Mesenchymal stem cell (in vitro differentiated cells and primary cell): ENCODE data around the gene SEC14L2.
A peak's percentile ranks its signal among the peaks of the same experiment; 100 is the strongest.

ENCODE experiments used
- DNase-seq: peaks from one replicate; pipeline ENCODE4 v3.0.0-alpha.2; 2013
- H2AFZ ChIP-seq: one replicate; pipeline ENCODE4 v1.6.1; 2013; ENCODE audit warnings: low read depth, mild to moderate bottlenecking, control low read depth, inconsistent platforms, low read length, moderate library complexity
- H2AK5ac ChIP-seq: 2 replicates; pipeline ENCODE4 v1.6.1; 2013; ENCODE audit warnings: low read length, moderate library complexity, mild to moderate bottlenecking, inconsistent platforms; ENCODE audit not compliant: severe bottlenecking
- H2BK120ac ChIP-seq: one replicate; pipeline ENCODE4 v1.6.1; 2013; ENCODE audit warnings: low read depth, mild to moderate bottlenecking, inconsistent platforms, low read length, moderate library complexity
- H2BK12ac ChIP-seq, 2 experiments: one replicate each; pipeline ENCODE4 v1.6.1; 2013; ENCODE audit warnings: inconsistent platforms in 2 of 2, low read length in 2 of 2, mild to moderate bottlenecking in 2 of 2, moderate library complexity in 2 of 2, control low read depth in 1 of 2
- H2BK15ac ChIP-seq: one replicate; pipeline ENCODE4 v1.6.1; 2013; ENCODE audit warnings: mild to moderate bottlenecking, low read depth, inconsistent platforms; ENCODE audit not compliant: poor library complexity, severe bottlenecking
- H2BK5ac ChIP-seq: 2 replicates; pipeline ENCODE4 v1.6.1; 2013; ENCODE audit warnings: low read depth, mild to moderate bottlenecking, low read length, control low read depth, inconsistent platforms; ENCODE audit not compliant: poor library complexity, severe bottlenecking
- H3K14ac ChIP-seq, 2 experiments: one replicate each; pipeline ENCODE4 v1.6.1; 2013; ENCODE audit warnings: inconsistent platforms in 2 of 2, low read length in 2 of 2, control low read depth in 1 of 2, mild to moderate bottlenecking in 1 of 2, moderate library complexity in 1 of 2
- H3K18ac ChIP-seq, 2 experiments: one replicate each; pipeline ENCODE4 v1.6.1; 2013; ENCODE audit warnings: inconsistent platforms in 2 of 2, low read length in 2 of 2, control low read depth in 1 of 2, low read depth in 1 of 2, mild to moderate bottlenecking in 1 of 2
- H3K23ac ChIP-seq, 2 experiments: one replicate each; pipeline ENCODE4 v1.6.1; 2013; ENCODE audit warnings: inconsistent platforms in 2 of 2, low read length in 2 of 2, mild to moderate bottlenecking in 2 of 2, moderate library complexity in 2 of 2, control low read depth in 1 of 2
- H3K27ac ChIP-seq: 2 replicates; pipeline ENCODE4 v1.5.1; 2013; ENCODE audit warnings: mild to moderate bottlenecking, moderate library complexity, low read length, control low read depth, inconsistent platforms; ENCODE audit not compliant: poor library complexity, severe bottlenecking
- H3K27me3 ChIP-seq, 2 experiments: 2 replicates each; pipeline versions ENCODE4 v1.6.1 to v1.7.0; 2013; ENCODE audit warnings: low read length in 2 of 2, mild to moderate bottlenecking in 2 of 2, moderate library complexity in 2 of 2, control low read depth in 1 of 2, inconsistent platforms in 1 of 2; ENCODE audit not compliant: control insufficient read depth in 1 of 2, insufficient read depth in 1 of 2
- H3K36me3 ChIP-seq, 2 experiments: 2 replicates each; pipeline versions ENCODE4 v1.6.1 to v1.7.0; 2013; ENCODE audit warnings: low read length in 2 of 2, control low read depth in 1 of 2, inconsistent platforms in 1 of 2, low read depth in 1 of 2, mild to moderate bottlenecking in 1 of 2; ENCODE audit not compliant: insufficient read depth in 2 of 2, control insufficient read depth in 1 of 2
- H3K4ac ChIP-seq, 2 experiments: one replicate each; pipeline ENCODE4 v1.6.1; 2013; ENCODE audit warnings: inconsistent platforms in 2 of 2, low read length in 2 of 2, mild to moderate bottlenecking in 2 of 2, moderate library complexity in 2 of 2, control low read depth in 1 of 2, low read depth in 1 of 2
- H3K4me1 ChIP-seq: 2 replicates; pipeline ENCODE4 v1.6.1; 2013; ENCODE audit warnings: low read depth, low read length, control low read depth; ENCODE audit not compliant: control insufficient read depth, insufficient read depth
- H3K4me2 ChIP-seq: 2 replicates; pipeline ENCODE4 v1.6.1; 2013; ENCODE audit warnings: low read length, mild to moderate bottlenecking, inconsistent platforms; ENCODE audit not compliant: poor library complexity, severe bottlenecking
- H3K4me3 ChIP-seq, 2 experiments: 2 replicates each; pipeline versions ENCODE4 v1.5.1 to v1.7.0; 2013; ENCODE audit warnings: low read length in 2 of 2, mild to moderate bottlenecking in 2 of 2, control low read depth in 1 of 2, low read depth in 1 of 2; ENCODE audit not compliant: insufficient read depth in 1 of 2
- H3K79me1 ChIP-seq: replicated peaks from 2 replicates; pipeline ENCODE4 v1.6.1; 2013; ENCODE audit warnings: mild to moderate bottlenecking, control low read depth, low read length, inconsistent platforms; ENCODE audit not compliant: poor library complexity, severe bottlenecking
- H3K9ac ChIP-seq: 2 replicates; pipeline ENCODE4 v1.7.0; 2013; ENCODE audit warnings: mild to moderate bottlenecking, low read length, moderate library complexity
- H3K9me3 ChIP-seq: 2 replicates; pipeline ENCODE4 v1.7.0; 2013; ENCODE audit warnings: mild to moderate bottlenecking, low read length; ENCODE audit not compliant: control insufficient read depth
- H4K8ac ChIP-seq: one replicate; pipeline ENCODE4 v1.6.1; 2013; ENCODE audit warnings: inconsistent platforms, mild to moderate bottlenecking, low read length, moderate library complexity
- H4K91ac ChIP-seq: one replicate; pipeline ENCODE4 v1.6.1; 2013; ENCODE audit warnings: mild to moderate bottlenecking, low read length, inconsistent platforms
- WGBS: methylation state at CpG from one replicate; pipeline ENCODE4 v1.1.7; 2013; ENCODE audit warnings: mixed read lengths; 5-methylcytosine and 5-hydroxymethylcytosine counted together

The SEC14L2 gene

DNA sequence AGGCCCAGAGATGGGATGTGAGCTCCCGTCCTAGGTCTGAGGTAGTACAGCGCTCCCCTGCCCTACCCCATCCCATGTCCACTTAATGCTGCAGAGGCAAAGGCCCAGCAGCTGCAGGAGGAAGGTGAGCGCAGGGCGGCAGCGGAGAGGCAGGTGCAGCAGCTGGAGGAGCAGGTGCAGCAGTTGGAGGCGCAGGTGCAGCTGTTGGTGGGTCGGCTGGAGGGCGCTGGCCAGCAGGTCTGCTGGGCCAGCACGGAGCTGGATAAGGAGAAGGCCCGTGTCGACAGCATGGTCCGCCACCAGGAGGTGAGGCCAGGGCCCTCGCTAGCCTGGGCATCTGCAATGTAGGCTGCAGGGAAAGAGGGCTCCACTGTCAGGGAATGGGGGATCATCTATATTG, 24.8 kb upstream of the SEC14L2 start:
- H3K27me3 ChIP-seq: peaks cover 0 to 12% of the 10 kb centered on the region in 2 experiments
- H3K4ac ChIP-seq: no peak overlapping the region
- no peak overlapping the region for H2BK15ac ChIP-seq
- no peaks in the 10 kb centered on the region for H3K9me3 ChIP-seq
- no peak overlapping the region for H2AFZ ChIP-seq
- H3K4me3 ChIP-seq: no peak overlapping the region
- 94% methylated on average over 13 of the region's 13 CpGs for WGBS
- no peak overlapping the region for H4K8ac ChIP-seq
- DNase-seq: no peak
- H2AK5ac ChIP-seq: no peak overlapping the region
- no peak overlapping the region for H3K23ac ChIP-seq
- H3K14ac ChIP-seq: no peak overlapping the region
- H2BK12ac ChIP-seq: no peak overlapping the region
- no peak overlapping the region for H3K4me2 ChIP-seq
- H3K4me1 ChIP-seq: peaks cover 19% of the 10 kb centered on the region
- H3K36me3 ChIP-seq: peaks cover 4 to 29% of the 10 kb centered on the region in 2 experiments
- no peak overlapping the region for H2BK5ac ChIP-seq
- H4K91ac ChIP-seq: no peak overlapping the region
- no peak overlapping the region for H3K18ac ChIP-seq
- no peak overlapping the region for H2BK120ac ChIP-seq
- H3K27ac ChIP-seq: no peak overlapping the region
- no peaks in the 10 kb centered on the region for H3K79me1 ChIP-seq
- H3K9ac ChIP-seq: no peak overlapping the region

DNA sequence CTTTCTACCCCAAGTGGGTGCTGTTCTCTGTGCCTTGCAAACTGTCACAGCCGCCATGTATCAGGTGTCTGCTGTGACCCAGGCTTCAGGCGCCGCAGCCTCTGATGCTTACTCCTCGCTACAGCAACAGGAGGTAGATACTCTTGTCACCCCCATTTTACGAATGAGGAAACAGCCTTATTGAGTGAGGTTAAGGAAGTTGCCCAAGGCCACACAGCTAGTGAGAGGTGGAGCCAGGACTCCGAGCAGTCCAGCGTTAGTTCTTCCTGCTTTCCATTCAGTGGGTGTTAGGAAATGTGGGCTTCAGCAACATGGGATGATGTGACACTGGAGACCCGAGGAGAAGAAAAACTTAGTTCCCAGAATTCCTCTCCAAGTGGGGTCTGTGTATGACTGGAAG, 23.9 kb upstream of the SEC14L2 start:
- no peak overlapping the region for H4K8ac ChIP-seq
- no peak overlapping the region for H2BK120ac ChIP-seq
- H3K36me3 ChIP-seq: peaks cover 13 to 38% of the 10 kb centered on the region in 2 experiments
- 83% methylated on average over 8 of the region's 8 CpGs for whole genome bisulfite sequencing
- H2AK5ac ChIP-seq: no peak overlapping the region
- no peak overlapping the region for H3K4ac ChIP-seq
- H3K9me3 ChIP-seq: no peaks in the 10 kb centered on the region
- no peak for DNase-seq
- no peaks in the 10 kb centered on the region for H3K79me1 ChIP-seq
- H3K4me2 ChIP-seq: no peak overlapping the region
- H2BK5ac ChIP-seq: no peak overlapping the region
- no peak overlapping the region for H3K23ac ChIP-seq
- no peak overlapping the region for H2BK15ac ChIP-seq
- H3K27me3 ChIP-seq: peaks cover 0 to 12% of the 10 kb centered on the region in 2 experiments
- no peak overlapping the region for H2BK12ac ChIP-seq
- H3K9ac ChIP-seq: no peak overlapping the region
- no peak overlapping the region for H3K4me3 ChIP-seq
- H4K91ac ChIP-seq: no peak overlapping the region
- H3K14ac ChIP-seq: no peak overlapping the region
- H2AFZ ChIP-seq: no peak overlapping the region
- H3K27ac ChIP-seq: no peak overlapping the region
- peaks cover 19% of the 10 kb centered on the region for H3K4me1 ChIP-seq
- H3K18ac ChIP-seq: no peak overlapping the region

GRCh38 chr22:30373331-30374325, 23.2 kb upstream of the SEC14L2 start:
- Histone ChIP-seq H3K4me3 (no peak overlapping the region), H2BK15ac (no peak overlapping the region), H3K4me1 (peaks cover 19% of the 10 kb centered on the region), H2BK12ac (no peak overlapping the region), H2BK120ac (no peak overlapping the region), H2BK5ac (no peak overlapping the region), H3K9me3 (no peaks in the 10 kb centered on the region), H3K9ac (no peak overlapping the region), H4K91ac (peak overlapping the region; percentile 58), H3K27me3 (peaks cover 0 to 12% of the 10 kb centered on the region in 2 experiments), H3K4me2 (no peak overlapping the region), H3K4ac (no peak overlapping the region), H2AK5ac (no peak overlapping the region), H3K27ac (no peak overlapping the region), H2AFZ (no peak overlapping the region), H3K36me3 (peaks cover 16 to 39% of the 10 kb centered on the region in 2 experiments), H3K79me1 (no peaks in the 10 kb centered on the region), H3K18ac (no peak overlapping the region), H3K14ac (no peak overlapping the region), H4K8ac (no peak overlapping the region), H3K23ac (no peak overlapping the region)
- DNase-seq: no peak
- WGBS: 88% methylated on average over 33 of the region's 33 CpGs

DNA sequence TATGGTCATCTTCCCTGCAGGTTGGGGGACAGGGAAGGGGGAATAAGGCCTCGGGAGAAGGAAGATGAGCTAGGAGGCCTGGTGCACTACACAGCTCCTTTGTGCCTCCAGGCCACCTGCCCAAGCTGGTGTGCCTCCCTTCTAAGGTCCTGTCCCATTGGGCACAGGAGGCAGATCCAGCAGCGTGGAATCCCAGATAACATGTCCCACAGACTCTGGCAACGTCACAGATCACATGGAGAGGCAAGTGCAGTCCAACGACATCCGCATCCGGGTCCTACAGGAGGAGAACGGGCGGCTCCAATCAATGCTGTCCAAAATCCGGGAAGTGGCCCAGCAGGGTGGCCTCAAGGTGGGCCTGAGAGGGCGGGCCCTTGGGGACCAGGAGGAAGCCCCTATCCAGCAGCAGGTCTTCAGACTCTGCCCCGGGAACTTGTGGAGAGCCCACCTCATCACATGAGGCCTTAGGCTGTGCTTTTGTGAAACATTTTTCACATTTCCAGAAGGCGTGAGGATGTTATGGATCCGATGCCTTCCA, 21.4 kb upstream of the SEC14L2 start:
- Histone ChIP-seq H3K27me3 (peaks cover 0 to 8% of the 10 kb centered on the region in 2 experiments), H3K9me3 (no peaks in the 10 kb centered on the region), H2AK5ac (no peak overlapping the region), H3K4me1 (peaks cover 19% of the 10 kb centered on the region), H4K91ac (no peak overlapping the region), H3K9ac (no peak overlapping the region), H2BK5ac (no peak overlapping the region), H3K79me1 (no peaks in the 10 kb centered on the region), H3K4me3 (no peak overlapping the region), H3K18ac (no peak overlapping the region), H3K23ac (no peak overlapping the region), H4K8ac (no peak overlapping the region), H2AFZ (no peak overlapping the region), H2BK15ac (no peak overlapping the region), H3K4me2 (no peak overlapping the region), H2BK120ac (no peak overlapping the region), H3K36me3 (peaks cover 33 to 49% of the 10 kb centered on the region in 2 experiments), H3K27ac (no peak overlapping the region), H3K4ac (no peak overlapping the region), H3K14ac (no peak overlapping the region), H2BK12ac (no peak overlapping the region)
- 91% methylated on average over 13 of the region's 13 CpGs for WGBS
- DNase-seq: no peak
